GM19025 (cell line): Measurements from ENCODE around the gene SLC36A2.
"Not testable (repeated sequence)": the region's sequence is repeated elsewhere in the genome, so short reads cannot be mapped to it uniquely, and the experiment has no call there.

ENCODE experiments used
- ATAC-seq: cut with Tn5 transposase; IDR thresholded peaks from one replicate; pipeline ENCODE4 v1.9.1; 2021; ENCODE audit warnings: mild to moderate bottlenecking, low read depth, moderate library complexity; ENCODE audit not compliant: unreplicated experiment

SLC36A2 gene

DNA sequence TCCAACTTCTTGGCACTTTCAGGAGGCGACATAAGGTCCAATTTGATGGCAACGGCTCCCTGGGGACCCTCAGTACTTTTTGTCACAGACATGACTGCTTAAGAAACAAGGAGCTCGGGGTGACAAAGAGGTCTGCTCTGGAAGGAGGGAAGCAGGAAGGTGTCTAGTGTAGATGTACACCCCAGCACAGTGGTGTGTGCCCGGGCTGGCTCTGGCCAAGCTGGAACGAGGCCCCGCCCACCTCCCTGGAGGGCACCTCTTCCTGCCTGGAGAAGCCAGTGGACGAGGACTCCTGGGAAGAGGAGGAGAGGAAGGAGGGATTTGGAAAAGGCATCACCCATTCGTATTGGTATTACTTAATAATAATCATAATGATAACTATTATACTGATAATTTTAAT lies at the start of gene SLC36A2:
Gene SLC36A2, minus strand, starts transcription at position 191 of the 400 bp plus-strand sequence. Its CDS starts 99 bp downstream, at position 92.
- no peak for ATAC-seq

- ATAC-seq: no peak
These were observed 41.6 kb upstream of the SLC36A2 start for GRCh38 chr5:151388960-151389359.

DNA sequence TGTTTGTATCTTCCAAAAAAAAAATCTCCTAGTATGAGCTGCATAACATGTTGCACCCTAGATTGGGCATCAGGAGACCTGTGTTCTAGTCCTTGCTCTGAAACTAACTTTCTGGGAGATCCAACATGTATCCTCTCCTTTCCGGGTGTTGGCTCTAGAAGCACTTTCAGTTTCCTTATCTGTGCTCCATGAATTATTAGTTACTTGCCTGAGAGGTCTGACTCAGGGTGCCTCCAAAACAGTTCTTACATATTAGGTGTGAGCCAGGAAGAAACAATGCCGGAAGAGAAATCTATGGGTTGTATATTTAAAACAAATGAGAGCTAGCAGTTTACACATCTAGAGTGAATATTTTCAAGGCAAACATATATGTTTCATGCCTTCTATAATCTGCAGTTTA lies 36.7 kb upstream of the SLC36A2 start:
- no peak for ATAC-seq

DNA sequence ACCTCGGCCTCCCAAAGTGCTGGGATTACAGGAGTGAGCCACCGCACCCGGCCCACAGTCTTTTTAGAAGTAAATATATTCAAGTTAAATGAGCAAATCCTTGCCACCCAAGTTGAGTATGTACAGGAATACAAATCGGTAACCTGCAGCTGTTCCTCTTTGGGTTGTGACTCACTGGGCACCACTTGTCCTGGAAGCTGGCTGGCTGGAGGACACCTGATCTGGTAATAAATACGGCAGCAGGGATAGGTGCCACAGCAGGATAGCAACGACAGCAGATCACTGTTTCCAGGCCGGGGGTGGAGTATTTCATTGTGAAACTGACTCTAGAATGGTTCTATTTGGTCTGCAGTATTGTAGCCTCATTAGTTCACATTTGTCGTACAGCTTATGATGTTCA lies 35.7 kb upstream of the SLC36A2 start:
- no peak for ATAC-seq

- ATAC-seq: no peak
These were observed 35.2 kb upstream of the SLC36A2 start for GRCh38 chr5:151382576-151382975.

DNA sequence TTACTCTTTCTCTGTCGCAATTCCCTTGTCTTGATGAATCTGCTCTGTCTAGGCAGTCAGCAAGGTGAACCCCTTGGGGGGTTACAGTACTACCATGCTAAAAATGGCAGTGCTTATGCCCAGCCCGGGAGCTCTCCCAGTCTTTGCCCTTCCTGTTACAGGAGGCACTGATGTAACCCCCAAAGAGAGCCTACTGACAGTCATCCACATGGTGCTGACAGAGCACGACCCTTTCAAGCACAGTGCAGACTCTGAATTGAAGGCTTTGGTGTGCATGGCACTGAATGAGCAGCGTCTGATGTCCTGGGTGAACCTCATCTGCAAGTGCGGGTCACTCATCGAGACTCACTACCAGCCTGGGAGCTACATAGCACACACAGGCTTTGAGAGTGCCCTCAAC lies 34.5 kb upstream of the SLC36A2 start:
- ATAC-seq: no peak

- ATAC-seq: no peak
These were observed 31.3 kb upstream of the SLC36A2 start for GRCh38 chr5:151378616-151379015.

DNA sequence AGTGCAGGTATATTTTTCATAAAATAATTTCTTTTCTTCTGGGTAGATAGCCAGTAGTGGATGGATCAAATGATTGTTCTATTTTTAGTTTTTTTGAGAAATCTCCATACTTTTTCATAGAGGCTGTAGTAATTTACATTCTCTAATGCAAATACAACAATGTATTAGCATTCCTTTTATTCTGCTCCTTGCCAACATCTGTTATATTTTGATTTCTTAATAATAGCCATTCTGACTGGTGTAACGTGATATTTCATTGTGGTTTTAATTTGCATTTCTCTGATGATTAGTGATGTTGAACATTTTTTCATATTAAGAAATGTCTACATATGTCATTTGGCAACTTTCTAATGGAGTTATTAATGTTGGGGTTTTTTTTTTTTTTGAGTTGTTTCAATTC lies 27.2 kb upstream of the SLC36A2 start:
- no peak for ATAC-seq

- not testable (repeated sequence) for ATAC-seq
These were observed 19.7 kb upstream of the SLC36A2 start for GRCh38 chr5:151367038-151367437.

GRCh38 chr5:151363673-151364072 lies 16.3 kb upstream of the SLC36A2 start:
- no peak for ATAC-seq

GRCh38 chr5:151362970-151363369 lies 15.6 kb upstream of the SLC36A2 start:
- ATAC-seq: no peak

DNA sequence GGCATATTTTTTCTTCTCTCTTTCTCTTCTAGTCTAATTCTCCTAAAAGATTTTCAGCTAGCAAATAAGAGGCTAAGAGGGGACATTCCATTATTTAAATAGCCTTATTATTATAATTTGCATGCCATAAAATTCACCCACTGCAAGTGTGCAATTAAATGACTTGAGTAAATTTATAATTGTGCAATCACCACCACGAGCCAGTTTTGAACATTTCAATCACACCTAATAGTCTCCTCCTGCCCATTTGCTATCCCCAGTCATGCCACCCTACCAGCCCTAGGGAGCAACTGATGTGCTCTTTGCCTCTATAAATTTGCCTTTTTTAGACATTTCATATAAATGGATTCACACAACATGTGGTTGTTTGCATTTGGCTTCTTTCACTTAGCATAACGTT lies 12.0 kb upstream of the SLC36A2 start:
- ATAC-seq: no peak

DNA sequence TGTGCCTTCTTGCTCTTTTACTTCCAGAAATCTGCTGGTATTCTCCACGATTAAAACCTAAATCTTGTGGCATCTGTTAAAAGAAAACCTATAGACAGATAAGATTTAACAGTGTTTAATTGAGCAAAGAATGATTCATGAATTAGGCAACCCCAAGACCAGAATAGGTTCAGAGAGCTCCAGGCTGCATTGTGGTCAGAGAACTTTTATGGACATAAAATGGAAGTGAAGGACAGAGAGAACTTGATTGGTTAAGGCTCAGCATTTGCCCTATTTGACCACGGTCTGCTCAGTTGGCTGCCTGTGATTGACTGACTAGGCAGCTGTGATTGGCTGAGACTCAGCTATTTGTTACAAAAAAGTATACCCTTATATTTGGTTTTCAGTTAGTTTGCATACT lies 10.4 kb upstream of the SLC36A2 start:
- ATAC-seq: no peak

DNA sequence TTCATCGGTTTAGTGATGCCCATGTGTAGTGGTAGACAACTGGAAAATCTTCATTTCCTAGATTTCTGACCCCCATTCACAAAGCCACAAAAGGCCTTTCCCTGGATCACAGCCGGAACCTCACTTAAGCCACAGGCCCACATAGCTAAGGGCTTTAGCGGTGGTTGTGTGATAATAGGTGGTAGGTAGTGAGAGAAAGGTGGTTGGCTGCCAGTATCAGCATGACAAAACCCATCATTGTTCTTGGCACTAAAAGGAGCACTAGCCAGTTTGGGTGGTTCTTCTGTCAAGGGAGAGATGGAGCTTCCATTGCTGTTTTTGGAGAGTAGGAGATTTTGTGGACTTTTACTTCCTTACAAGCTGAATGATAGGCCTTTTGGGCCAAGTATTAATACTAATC lies 9.7 kb upstream of the SLC36A2 start:
- ATAC-seq: no peak

GRCh38 chr5:151351671-151352070 lies 4.3 kb upstream of the SLC36A2 start:
- ATAC-seq: no peak

GRCh38 chr5:151348789-151349188 lies 1.4 kb upstream of the SLC36A2 start:
- ATAC-seq: no peak

DNA sequence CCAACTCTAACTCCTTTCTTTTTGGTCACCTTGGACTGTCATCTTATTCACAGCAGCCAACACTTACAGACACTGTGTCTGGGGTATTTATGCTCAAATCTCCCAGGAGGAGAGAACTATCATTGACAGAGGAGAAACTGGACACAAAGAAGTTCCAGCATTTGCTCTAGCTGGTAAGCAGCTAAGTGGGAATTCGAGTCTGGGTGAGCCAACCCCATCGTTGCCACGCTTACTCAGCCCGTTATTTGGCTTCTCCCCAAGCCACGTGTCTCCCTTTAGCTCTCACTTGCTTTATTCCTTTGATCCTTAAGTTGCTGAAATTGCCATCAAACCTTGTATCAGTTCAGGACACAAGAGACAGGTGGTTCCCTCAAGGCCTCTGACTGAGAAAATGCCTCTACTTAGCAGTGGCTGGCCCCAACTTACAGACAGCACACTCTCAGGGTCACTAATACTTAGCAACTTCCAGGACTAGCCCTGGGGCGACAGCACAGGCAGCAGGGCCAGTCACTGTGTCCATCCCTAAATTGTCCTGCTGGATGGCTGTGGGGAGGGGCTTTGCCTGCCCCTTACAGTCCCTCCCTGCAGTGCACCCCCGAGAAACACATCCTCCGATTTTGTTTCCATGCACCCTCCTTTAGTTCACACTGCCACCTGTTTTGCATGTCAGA lies 1.4 kb downstream of the SLC36A2 start:
- ATAC-seq: no peak

DNA sequence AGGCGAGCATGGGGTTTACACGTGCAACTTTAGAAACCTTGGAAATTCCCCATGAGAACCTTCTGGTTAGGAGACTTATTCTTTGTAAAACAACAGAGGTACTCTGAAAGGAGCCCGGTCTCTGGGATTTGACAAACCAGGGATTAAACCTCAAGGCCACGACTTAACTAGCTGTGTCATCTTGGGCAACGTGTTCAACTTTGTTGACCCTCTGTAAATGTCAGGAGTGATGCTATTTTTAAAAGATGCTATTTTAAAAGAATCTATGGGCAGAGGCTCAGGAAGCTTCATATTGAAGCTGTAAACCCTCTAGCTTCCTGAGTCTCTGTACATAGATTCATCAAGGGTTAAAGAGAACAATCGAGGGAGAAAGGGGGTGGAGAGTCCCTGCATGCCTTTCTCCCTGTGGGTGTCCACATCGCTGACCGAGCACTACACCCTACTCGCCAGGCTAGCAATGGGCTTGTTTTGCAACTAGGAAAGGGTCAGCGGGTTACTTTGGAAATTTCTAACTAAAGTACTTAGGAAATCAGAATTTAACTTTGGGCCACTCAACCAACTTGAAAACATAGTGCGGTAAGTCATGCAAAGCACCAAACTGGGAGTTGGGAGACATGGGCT lies 2.1 kb downstream of the SLC36A2 start:
- ATAC-seq: no peak

DNA sequence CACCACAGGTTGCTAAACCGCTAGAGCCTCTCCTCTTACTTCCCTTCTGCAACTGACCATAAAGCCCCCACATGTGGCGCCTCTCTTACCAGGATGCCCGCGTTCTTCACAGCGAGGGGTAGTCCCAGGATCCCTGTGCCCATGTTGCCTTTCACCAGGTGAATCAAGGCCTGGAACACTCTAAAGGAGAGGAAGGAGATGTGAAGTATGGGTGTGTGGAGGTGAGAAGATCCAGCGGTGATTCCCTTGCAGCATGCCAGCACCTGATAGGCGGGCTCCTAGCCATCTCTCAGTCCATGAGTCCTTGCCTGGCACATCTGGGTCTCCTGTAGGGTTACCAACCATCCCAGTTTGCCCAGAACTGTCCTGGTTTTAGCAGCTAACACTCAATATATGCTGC lies 3.3 kb downstream of the SLC36A2 start:
- ATAC-seq: no peak

DNA sequence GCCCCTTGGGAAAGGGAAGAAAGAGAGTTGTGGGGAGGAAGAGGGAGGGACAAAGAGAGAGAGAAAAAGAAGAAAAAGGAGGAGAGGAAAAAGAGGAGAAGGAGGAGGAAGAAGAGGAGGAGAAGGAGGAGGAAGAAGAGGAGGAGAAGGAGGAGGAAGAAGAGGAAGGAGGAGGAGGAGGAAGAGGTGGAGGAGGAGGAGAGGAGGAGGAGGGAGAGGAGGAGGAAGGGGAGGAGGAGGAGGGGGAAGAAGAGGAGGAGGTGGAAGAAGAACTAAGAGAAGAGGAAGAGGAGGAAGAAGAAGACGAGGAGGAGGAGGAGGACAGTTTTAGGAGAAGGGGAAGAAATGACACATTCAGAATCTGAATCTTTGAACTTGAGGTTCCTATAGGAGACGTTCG lies 7.4 kb downstream of the SLC36A2 start:
- no peak for ATAC-seq

DNA sequence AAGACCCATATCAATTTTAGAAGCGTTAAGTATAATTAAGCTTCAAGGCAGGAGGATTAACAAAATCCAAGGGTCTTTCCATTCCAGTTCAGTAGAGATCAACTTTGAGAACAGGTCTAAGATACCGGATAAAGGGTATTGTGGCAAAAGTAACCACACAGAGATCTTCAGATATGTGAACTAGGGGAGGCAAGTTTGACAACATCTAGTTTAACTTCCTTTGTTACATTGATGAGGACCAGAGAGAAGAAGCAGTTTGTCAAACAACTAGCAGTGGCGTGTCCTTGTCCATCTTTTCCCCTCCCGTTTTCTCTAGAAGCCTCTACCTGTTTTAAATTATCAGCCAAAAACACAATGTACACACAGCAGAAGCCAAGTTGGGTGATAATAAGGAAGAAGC lies 8.6 kb downstream of the SLC36A2 start:
- ATAC-seq: no peak

- ATAC-seq: no peak
These were observed 14.5 kb downstream of the SLC36A2 start for GRCh38 chr5:151332857-151333256.
